ENCODE data around the gene LINGO4. TPM values are rescaled to one million over a fixed set of nuclear protein-coding genes. Genes with fewer than 3 reads are reported as not detected.
"Not testable (repeated sequence)": the region's sequence is repeated elsewhere in the genome, so short reads cannot be mapped to it uniquely, and the experiment has no call there.

LINGO4 gene
- total RNA-seq, 4 donors from 2014 or later = 0.19 TPM; not detected in 3

DNA sequence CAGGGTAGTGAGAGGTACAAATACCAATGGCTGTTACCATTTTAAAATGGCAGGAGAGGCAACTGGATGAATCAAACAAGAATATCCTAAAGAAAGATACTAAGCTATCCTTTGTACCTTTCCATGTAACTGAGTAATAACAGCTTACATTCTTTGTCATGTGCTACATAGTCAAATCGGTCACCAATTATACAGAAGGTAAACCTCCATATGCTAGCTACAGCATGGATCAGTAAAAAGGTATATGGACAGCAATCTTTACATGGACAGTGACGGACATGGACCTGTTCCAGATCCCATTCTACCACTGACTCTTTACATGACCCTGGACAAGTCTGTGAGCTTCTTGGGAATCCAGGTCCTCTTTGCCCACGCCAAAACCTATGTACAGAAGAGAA, 28.6 kb downstream of the LINGO4 start:
- ATAC-seq (ENCODE audit: low FRiP score) (no peak), DNase-seq (ENCODE audit: low spot score) (no peak)

DNA sequence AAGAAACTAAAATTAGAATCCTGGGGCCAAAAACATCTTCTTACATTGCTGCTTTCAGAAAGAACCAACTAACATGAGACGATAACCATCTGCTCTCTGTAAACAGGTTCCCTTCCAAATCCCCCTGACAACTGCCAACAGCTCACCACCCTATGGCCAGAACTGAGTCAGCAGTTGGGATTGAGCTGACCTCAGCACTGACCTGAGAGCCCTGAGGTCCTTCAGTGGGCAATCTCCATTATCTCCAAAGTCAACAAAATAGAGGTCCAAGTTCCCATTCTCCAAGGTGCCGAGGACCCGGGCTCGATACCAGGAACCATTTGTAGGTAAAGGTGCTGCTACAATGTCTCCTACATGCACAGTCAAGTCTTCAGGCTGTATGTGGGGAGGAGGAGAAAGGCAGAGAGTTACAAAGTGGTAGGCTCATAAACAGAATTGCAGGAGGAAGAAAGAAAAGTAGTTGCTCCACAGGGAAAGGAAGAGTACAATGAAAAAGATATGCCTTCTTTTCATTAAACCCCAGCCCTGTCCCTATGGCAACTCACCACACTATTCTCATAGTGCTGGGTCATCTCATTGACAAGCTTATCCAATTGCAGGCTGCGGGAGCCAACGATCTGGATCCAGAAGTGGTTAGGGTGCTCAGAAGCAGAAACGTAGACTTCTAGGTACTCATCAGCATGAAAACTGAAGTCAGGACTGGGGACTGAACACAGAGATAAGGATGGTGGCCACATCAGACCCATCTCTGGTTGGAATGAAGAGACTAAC, 29.1 kb downstream of the LINGO4 start:
- ATAC-seq (ENCODE audit: low FRiP score) (no peak), DNase-seq (ENCODE audit: low spot score) (no peak)
- TF ChIP-seq, protein P1, sequence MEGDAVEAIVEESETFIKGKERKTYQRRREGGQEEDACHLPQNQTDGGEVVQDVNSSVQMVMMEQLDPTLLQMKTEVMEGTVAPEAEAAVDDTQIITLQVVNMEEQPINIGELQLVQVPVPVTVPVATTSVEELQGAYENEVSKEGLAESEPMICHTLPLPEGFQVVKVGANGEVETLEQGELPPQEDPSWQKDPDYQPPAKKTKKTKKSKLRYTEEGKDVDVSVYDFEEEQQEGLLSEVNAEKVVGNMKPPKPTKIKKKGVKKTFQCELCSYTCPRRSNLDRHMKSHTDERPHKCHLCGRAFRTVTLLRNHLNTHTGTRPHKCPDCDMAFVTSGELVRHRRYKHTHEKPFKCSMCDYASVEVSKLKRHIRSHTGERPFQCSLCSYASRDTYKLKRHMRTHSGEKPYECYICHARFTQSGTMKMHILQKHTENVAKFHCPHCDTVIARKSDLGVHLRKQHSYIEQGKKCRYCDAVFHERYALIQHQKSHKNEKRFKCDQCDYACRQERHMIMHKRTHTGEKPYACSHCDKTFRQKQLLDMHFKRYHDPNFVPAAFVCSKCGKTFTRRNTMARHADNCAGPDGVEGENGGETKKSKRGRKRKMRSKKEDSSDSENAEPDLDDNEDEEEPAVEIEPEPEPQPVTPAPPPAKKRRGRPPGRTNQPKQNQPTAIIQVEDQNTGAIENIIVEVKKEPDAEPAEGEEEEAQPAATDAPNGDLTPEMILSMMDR (IDR thresholded peaks at IDR 0.05) = no peak

More for the DNA sequence above, 28.6 kb downstream of the LINGO4 start:
- TF ChIP-seq, protein P1 (IDR thresholded peaks at IDR 0.05) = no peak

DNA sequence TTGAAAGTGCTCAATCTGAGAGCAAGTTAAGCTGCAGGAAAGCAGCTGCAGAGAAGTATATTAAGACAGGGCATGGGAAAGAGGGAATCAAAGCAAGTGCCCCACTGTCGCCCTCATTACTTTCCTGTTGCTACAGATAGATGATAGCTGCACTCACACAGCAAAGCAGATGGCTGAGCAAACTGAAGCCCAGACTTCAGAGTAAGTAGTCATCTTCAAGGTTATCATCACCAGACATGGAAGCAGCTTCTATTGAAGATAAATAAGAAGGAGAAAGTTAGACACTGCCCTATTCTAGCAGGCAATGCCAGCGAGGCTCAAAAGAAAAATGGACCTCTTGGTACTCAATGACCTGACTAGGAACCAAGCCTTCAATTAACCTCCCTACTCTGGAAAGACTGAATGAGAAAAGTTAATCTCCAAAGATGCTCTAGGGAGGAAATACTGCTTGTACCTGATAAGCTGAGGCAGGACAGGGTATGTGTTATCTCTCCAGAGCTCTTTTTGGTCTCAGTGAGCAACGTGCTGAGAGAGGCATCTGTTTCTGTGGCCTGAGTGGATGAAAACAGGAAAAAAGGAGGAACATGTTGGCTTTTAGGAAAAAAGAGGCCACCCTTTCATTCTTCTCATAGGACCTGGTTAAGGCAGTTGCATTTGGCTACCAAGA, 30.8 kb downstream of the LINGO4 start:
- DNase-seq (ENCODE audit: low spot score) = no peak
- ATAC-seq (ENCODE audit: low FRiP score) = no peak
- TF ChIP-seq, protein P1 (IDR thresholded peaks at IDR 0.05) = no peak

DNA sequence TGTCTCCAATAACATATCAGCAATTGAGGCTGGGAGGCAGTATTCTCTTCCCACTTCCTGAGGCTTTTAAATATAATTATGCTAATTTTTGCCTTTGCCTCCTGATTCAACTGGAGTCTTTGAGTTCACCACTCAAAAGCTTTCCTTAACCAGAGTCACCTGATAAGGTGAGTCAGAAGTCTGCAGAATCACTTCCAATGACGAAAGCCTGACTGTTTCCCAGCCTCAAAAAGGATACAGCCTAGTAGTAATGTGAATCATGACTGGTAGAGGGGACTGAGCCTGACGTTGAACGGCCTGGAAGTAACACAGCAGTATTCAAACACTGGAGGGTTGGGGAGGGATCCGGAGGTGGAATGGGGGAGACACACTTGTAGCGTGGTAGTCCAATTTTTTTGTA, 31.5 kb downstream of the LINGO4 start:
- ATAC-seq (ENCODE audit: low FRiP score) = no peak
- no peak for DNase-seq (ENCODE audit: low spot score)

DNA sequence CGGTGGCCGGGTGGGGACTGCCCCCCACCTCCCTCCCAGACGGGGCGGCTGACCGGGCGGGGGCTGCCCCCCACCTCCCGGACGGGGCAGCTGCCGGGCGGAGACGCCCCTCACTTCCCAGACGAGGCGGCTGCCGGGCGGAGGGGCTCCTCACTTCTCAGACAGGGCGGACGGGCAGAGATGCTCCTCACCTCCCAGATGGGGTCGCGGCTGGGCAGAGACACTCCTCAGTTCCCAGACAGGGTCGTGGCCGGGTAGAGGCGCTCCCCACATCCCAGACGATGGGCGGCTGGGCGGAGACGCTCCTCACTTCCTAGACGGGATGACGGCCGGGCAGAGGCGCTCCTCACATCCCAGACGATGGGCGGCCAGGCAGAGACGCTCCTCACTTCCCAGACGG, 35.9 kb downstream of the LINGO4 start:
- DNase-seq (ENCODE audit: low spot score); ATAC-seq (ENCODE audit: low FRiP score): not testable (repeated sequence)

More for the DNA sequence above, 31.5 kb downstream of the LINGO4 start:
- TF ChIP-seq, protein P1 (IDR thresholded peaks at IDR 0.05) = no peak

DNA sequence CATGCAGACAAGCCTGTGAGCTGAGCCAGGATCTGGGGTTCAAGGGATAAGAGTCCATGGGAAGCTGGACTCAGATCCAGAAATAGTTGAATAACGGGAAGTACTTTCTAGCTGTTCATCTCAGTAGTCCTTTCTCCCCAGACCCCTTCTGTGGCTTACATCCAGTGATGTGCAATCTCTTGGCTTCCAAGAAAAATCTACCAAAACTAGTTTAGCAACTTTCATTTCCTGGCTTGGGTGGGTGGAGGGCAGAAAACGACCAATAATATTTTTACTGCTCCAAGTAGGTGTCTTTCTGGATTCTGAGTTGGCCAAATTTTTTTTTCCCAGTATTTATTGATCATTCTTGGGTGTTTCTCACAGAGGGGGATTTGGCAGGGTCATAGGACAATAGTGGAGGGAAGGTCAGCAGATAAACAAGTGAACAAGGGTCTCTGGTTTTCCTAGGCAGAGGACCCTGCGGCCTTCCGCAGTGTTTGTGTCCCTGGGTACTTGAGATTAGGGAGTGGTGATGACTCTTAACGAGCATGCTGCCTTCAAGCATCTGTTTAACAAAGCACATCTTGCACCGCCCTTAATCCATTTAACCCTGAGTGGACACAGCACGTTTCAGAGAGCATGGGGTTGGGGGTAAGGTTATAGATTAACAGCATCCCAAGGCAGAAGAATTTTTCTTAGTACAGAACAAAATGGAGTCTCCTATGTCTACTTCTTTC, 36.7 kb downstream of the LINGO4 start:
- DNase-seq (ENCODE audit: low spot score); ATAC-seq (ENCODE audit: low FRiP score): not testable (repeated sequence)

DNA sequence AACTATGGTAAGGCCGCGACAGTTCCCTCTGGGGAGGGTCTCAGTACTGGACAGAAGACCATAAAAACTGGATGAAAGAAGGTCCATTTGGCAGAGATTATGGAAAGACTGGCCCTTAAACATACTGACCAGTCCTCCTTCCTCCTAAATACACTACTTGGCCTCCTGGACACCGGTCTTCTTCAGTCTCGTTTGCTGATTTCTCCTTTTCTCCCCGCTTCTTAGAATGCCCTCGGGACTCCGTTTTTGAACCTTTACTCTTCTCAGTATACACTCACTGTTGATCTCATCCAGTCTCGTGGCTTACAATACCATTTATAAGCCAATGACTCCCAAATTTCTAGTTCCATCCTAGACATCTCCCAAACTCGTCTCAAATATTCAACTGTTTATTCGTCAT, 41.2 kb downstream of the LINGO4 start:
- ATAC-seq (ENCODE audit: low FRiP score) (no peak), DNase-seq (ENCODE audit: low spot score) (no peak)
- TF ChIP-seq, protein P1 (IDR thresholded peaks at IDR 0.05) = no peak
